DMS114 treated with DMSO at 0.1 percent for 48 hours (cell line): ENCODE data around the gene KDM4C.
"Not testable (repeated sequence)": the region's sequence is repeated elsewhere in the genome, so short reads cannot be mapped to it uniquely, and the experiment has no call there.

Experiments
- DNase-seq: peaks from one replicate; lab custom pipeline; 2025; ENCODE audit not compliant: unreplicated experiment; lab: John Stamatoyannopoulos, UW

The KDM4C gene

DNA sequence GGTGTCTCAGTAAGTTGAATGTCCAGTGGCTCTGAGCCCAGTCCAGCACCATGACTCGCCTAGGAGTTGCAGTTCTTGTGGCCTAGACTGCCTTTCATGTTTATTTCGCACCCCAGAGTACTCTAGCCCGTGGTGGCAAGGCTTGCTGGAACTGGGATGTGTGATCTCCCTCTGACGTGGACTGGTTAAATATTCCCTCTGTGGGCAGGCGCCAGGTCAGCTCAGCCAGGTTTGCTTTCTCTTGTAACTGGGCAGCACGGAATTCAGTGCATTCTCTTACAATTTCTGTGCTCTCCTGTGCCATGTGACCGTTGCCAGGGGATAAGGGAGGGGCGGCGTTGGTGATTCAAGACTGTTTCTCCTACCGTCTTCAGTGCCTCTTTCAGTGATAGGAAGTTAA lies 270.8 kb downstream of the KDM4C start:
- no peak for DNase-seq

GRCh38 chr9:7030943-7031342 lies 273.2 kb downstream of the KDM4C start:
- not testable (repeated sequence) for DNase-seq

DNA sequence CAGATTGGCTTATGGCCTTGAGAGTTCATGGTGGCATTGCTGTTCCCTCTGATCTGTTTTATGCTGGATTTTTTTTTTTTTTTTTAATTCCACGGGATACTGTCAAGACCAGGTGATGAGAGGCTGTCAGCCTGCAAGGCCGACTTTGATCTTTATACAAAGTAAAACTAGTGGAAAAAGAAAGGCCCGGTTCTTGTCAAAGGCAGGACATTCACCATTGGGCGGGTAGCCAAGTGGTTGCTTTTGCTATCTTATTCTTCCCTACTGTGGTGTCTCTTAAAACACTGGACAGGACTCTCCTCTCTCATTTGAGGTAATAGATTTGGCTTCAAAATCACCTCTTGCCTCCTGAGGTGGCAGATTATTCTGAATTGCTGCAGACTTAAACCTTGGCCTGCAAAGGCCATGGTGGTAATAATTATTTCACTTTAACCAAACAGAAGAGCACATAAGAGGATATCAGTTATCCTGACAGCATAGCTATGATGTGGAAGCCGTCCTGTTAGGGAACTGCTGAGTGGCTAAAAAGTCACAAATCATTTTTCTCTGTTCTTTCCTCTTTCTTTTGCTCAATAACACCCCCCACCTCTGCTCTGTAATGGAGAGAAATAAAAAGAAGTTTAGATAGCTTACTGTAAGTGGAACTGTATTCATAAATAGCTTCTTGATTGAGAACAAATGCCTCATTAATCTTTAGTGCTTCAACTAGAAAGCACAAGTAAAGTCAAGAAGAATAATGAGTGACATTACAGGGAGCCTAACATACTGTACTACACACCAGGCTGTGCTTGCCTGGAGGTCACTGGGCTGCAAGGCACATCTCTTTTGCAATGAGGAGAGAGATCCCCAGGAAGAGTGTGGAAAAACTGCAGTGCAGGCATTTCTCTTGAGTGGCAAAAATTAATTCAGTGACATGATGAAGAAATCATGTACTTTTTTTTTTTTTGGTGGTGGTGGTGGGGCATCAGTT lies 275.6 kb downstream of the KDM4C start:
- DNase-seq, result no peak

DNA sequence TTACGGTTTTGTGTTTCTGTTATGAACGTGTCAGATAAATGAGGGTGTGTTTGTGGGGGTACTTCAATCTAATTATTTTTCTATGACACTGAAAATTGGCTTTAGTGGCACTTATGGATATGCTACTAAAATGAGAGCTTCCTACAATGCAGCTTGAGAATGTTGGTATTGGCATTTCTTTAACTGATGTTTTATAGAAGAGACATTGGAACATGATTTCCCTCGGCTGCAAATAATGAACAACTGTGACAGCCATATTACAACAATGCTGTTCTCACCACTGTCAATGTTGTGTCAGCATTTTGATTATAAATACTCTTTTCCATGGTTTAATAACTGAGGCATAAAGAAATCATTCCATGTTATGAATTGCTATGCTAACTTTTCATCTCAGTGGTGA lies 279.4 kb downstream of the KDM4C start:
- DNase-seq, result no peak

DNA sequence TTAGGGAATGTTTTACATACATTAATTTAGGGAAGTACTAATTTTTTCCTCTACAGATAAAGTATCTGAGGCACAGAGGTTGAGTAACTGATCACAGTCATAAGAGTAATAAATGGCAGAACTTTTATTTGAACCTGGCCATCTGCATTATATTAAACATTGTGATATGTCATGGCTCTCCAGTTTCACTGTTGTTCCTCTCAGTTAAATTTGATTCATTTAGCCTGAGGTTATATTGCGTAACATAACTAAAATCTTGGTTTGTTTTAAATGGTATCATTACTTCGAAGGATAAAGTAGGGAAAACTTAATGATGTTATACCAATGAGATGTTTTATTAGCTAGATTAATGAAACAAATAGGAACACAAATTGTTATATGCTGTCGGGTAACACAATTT lies 284.4 kb downstream of the KDM4C start:
- DNase-seq, result no peak

- no peak for DNase-seq
Measured at GRCh38 chr9:7045361-7045760, 287.6 kb downstream of the KDM4C start.

DNA sequence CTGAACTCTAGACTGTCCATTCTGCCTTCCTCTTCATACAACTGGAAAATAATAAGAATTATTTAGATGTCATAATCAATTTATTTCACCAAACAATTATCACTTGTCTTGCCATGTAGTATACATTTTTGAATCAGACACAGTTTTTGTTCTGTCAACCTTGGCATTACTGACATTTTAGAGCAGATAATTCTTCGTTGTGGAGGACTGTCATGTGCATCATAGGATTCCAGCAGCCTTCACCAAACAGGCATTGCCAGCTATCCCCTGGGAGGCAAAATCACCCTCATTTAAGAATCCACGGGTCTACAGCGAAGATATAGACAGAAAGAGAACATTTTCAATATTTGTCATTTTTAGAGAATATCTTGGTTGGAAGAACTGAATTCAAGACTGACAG lies 293.9 kb downstream of the KDM4C start:
- no peak for DNase-seq

DNA sequence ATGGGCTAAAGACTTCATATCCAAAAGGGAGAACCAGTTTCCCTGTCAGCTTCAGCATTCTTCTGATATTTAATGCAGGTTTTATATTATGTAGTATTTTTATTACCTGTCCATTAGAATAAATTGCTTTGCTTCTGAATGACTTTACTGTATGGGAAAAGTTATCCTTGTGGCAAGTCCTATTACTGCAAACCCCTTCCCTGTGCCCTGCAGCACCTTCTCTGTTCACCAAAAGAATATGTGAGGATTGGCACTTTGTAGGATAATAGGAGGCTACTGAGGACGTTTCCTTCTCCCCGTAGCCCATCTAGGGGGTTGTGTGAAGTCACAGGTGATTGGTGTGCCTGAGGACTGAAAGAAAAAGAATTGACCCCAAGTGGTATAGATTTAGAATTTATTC lies 296.1 kb downstream of the KDM4C start:
- no peak for DNase-seq

GRCh38 chr9:7055171-7055903 lies 297.6 kb downstream of the KDM4C start:
- no peak for DNase-seq

DNA sequence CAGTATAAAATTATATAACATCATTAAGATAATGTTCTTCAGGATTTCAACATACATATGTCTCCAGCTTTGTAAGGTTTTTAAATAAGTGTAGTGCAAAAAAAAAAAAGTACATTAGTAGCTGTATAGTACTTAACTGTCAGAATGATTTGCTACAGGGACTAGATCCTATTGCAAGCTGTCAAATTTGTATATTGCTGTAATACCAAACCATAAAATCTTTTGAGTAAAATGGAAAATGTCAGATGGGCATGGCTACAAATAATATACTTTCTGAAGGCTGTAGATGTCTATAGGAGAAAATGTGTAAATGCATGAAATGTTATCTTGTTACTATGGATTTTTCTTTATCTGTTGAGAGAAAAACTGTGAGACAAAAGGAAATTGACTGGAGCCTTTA lies 298.5 kb downstream of the KDM4C start:
- no peak for DNase-seq

DNA sequence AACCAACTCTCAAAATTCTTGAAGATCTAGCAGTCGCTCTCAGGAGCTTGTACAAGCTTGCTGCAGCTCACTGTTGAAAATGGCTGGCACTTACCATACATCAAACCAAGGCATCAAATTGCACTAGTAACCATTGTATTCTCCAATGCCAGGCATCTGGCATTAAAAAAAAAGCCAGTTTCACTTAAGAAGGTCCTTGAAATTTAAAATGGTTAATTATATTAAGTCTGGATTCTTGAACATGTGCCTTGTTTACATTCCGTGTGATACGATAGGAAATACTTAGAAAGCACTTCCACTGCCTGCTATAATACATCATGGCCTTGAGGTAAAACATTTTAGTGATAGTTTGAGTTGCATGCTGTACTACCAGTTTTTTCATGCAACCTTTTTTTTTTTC lies 300.7 kb downstream of the KDM4C start:
- no peak for DNase-seq

DNA sequence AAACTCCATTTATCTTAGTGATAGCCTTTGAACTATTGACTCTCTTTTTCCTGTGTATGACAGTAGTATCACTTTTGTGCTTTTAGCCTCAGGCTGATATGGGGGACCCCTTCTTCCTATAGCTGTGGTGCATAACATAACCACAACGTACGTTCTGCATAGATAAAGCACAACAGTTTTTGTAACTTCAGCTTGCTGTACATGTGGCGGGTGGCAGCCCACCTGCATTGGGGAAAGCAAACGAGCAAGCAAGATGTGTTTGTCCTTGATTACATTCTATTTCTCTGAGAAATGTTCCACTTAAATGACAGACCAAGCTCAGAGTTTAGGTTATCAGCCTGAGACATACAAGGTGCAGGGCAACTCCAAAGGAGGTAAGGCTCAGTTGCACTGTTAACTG lies 309.4 kb downstream of the KDM4C start:
- DNase-seq, result no peak

DNA sequence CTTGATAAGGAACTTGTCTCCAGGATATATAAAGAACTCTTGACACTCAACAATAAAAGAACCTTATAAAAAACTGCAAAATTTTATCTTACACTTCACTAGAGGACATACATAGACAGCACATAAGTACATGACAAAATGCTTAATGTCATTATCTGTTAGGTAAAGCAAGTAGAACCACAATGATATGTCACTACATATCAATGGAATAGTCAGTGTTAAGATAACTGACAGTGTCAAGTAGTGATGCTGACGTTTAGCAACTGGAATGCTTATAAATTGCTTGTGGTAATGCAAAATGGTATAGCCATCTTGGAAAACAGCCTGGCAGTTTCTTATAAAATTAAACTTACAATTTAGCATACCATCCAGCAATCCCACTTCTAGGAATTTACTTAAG lies 314.1 kb downstream of the KDM4C start:
- DNase-seq, result no peak

DNA sequence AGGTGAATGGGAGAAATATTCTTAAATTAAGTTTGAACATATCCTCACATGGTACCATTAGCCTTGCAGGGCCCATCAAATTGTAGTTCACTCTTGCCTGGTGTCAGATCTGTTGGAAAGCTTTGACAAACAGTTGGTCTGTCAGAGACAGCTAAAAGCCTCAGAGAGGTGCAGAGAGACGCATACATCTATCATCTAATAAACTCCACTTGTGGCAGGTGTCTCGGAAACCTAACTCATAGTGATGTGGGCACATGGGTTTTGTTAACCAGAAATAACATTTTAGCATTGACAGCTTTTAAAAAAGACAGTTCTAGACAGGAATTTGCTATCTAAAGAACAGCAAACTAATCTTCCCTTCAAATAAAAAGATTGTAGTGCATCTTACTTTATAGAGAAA lies 315.9 kb downstream of the KDM4C start:
- no peak for DNase-seq

DNA sequence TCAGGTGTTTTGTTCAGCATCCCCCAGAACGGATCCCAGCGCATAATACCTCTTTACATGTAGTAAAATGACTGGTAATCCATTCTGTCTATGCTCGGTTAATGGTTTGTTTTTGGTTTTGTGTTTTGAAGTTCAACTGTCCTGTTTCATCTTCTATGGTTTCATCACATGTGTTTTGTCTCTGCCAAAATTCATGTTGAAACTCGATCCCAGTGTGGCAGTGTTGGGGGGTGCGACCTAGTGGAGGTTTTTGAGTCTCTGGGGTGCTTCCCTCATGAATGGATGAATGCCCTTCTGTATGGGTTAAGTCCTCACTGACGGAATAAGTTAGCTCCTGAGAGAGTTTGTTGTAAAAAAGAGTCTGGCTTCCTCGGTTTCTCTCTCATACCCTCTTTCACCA lies 317.4 kb downstream of the KDM4C start:
- DNase-seq, result no peak

DNA sequence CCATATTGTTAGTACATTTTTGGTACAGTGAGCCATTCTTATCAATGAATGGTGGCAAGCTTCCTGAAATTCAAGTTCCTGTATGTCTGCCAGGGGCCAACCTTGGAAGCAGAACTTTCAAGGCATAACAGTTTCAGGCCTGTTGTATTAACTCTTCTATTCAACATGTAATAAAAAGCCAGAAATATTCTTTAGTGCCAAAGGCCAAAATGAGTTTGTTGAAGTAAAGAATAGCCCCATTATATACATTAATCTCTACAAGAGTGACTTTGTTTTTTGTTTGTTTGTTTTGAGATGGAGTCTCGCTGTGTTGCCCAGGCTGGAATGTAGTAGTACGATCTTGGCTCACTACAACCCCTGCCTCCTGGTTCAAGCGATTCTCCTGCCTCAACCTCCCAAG lies 321.3 kb downstream of the KDM4C start:
- DNase-seq, result no peak

DNA sequence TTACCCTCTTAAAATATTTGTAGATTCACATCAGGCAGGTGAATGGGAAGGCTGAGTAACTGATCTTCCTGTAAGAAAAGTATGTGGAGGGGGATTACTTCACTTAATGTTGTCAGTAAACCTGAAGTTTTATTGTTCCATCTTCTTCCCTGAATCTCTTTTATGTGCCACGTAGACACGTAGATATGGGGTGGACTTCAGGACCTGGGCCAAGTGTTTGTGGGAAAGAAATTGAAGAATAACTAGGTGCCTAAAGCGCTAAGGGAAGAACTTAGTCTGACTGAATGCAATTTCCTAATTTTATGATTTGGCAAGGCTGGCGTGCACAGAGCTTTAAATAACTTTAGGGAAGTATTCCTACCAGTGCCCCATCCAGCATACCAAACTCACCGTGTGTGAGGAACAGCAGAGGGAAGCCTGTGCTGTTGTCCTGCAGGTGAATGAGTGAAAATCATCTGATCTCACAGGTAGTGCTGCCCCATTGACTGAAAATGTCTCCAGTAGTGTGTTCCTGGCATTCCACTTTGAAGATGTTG lies 323.4 kb downstream of the KDM4C start:
- DNase-seq, result no peak

DNA sequence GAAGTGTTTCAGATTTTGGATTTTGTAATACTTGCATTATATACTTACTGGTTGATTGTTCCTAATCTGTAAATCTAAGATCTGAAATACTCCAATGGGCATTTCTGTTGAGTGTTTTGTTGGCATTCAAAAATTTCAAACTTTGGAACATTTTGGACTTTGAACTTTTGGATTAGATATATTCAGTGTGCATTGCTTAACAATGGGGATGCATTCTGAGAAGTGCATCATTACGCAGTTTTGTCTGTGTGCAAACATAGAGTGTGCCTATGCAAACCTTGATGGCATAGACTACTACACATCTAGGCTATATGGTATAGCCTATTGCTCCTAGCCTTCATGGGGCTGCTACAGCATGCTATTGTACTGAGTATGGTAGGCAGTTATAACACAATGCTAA lies 325.4 kb downstream of the KDM4C start:
- no peak for DNase-seq

- DNase-seq, result no peak
Measured at GRCh38 chr9:7085357-7085756, 327.6 kb downstream of the KDM4C start.

DNA sequence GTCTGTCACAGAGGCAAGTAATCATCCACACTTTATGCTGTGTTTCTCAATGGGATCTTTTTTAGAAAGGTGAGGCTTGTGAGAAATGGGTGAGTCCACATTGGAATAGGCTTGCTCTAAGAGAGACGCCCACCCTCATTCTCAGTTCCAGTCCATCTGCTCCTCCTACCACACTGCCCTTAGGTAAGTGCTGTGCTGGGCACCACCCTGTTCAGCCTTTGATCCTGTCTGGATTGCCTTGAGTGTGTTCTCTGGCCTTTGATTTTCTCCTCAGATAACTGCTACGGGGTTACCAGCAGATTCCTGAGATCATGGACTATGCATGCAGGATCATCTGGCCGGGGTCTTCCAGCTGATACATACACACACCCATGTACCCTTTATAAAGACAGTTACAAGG lies 328.6 kb downstream of the KDM4C start:
- DNase-seq, result no peak

GRCh38 chr9:7088611-7089010 lies 330.8 kb downstream of the KDM4C start:
- no peak for DNase-seq
